GM21367 (cell line): ENCODE results near the gene RXRA.

Experiments
- ATAC-seq: cut with Tn5 transposase; IDR thresholded peaks from one replicate; pipeline ENCODE4 v1.9.1; 2021; ENCODE audit not compliant: unreplicated experiment

Gene RXRA

DNA sequence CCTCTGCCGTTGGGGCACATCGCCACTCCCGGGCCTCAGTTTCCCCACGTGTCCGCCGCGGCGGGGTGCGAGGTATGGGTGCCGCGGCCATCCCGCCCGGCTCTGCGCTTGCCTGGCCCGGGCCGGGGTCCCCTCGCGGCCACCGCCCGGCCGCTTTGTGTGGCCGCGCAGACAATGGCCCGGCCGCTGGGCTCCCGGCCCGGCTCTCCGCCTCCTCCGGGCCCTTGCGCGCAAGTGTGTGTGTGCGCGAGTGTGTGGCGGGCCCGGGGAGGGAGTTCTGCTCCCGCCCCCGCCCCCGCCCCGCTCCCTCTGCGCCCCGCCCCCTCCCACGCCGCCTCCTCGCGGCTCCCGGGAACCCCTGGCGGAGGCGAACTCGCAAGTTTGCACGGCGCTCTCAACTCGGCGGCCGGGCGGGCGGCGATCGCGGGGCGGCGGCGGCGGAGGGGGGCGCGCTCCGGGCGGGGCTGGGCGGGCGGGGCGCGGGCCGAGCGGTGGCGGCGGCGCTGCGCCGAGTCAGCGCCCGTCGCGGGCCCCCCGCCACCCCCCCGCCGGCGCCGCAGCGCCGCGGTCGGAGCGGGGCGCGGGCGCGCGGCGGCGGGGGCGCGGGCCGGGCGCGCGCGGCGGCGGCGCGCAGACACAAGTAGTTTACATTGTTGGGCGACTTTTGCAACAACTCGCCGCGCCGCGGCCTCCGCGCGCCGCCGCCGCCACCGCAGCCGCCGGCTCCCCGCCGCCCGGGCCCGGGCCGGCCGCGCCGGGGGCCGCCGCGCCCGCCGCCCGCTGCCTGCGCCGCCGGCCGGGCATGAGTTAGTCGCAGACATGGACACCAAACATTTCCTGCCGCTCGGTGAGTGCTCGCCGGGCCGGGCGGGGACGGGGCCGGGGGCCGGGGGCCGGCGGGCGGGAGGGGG lies at the start of gene RXRA:
Gene RXRA, plus strand, starts transcription at position 643 of the 911 bp plus-strand sequence. Its CDS starts 177 bp downstream, at position 820.
- ATAC-seq, result no peak

- ATAC-seq, result no peak
Measured at GRCh38 chr9:134278286-134278685, 48.0 kb upstream of the RXRA start.

GRCh38 chr9:134278974-134279640 lies 47.1 kb upstream of the RXRA start:
- no peak for ATAC-seq

DNA sequence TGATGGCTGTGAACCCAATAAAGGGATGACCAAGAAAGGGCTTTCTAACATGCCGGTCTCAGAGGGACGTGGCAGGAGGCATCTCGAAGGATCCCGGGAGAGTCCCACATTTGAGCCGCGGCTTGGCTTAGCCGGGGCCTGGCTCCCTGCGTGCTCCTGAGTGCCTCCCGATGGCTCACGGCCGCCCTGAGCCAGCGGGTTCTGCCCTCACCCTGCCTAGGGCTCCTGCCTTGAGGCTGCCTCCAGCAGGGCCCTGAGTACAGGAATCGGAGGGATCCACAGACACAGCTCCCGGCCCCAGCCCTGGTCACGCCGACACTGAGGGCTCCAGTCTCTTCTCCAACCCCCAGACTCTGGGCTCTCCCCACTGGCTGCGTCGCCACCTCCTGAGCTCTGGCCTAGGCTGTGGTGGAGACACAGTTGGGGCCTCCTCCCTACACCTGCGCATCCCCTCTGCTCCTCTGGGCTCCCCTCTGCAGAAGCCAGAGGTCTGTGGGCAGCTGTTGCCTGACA lies 44.1 kb upstream of the RXRA start:
- no peak for ATAC-seq

- ATAC-seq, result no peak
Measured at GRCh38 chr9:134283111-134283515, 43.1 kb upstream of the RXRA start.

GRCh38 chr9:134283692-134284265 lies 42.5 kb upstream of the RXRA start:
- ATAC-seq, result no peak

- no peak for ATAC-seq
Measured at GRCh38 chr9:134284273-134284672, 42.0 kb upstream of the RXRA start.

DNA sequence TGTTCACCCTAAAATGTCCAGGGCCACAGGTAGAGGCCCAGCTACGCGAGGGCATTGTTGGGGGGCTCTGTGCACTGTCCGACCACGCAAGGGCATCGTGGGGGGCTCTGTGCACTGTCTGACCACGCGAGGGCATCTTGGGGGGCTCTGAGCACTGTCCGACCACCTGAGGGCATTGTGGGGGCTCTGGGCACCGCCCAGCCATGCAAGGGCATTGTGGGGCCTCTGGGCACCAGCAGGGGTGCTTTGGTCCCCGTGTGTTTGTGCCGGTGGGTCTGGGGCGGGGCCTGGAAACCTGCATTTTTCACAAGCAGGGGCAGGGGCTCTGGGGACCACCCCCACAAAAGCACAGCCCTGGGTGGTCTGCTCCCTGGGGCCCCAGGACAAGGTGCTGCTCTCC lies 41.5 kb upstream of the RXRA start:
- no peak for ATAC-seq

- ATAC-seq, result no peak
Measured at GRCh38 chr9:134285215-134285845, 40.9 kb upstream of the RXRA start.

DNA sequence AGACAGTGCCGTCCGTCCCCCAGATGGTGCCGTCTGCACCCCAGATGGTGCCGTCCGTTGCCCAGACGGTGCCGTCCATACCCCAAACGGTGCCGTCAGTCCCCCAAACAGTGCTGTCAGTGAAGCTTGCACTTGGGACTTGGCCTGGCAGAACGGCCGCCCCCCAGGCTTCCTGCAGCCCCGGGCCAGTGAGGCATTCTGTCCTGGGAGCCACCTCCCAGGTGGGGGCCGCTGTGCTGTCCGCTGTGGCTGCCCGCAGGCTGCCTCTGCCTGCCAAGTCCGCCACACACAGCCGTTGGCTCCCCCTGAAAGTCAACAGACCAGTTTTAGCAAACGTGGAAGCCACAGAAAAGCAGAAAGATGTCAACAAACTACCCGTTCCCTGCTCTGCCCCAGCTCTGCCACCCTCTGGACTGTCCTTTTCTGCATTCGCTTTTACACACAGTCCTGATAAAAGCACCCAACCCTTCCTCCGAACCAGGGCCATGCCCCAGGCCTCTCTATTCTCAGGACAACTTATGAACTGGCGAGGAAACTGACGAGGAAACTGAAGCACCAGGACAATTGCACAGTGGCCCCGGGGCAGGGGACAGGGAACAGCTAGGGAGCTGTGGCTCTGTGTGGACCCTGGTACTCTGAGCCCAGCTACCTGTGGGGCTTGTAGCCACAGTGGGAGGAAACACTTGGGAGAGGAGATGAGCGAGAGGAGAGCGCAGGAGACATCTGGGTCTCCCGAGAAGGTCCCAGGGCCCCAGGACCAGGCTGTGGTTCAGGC lies 39.6 kb upstream of the RXRA start:
- no peak for ATAC-seq

DNA sequence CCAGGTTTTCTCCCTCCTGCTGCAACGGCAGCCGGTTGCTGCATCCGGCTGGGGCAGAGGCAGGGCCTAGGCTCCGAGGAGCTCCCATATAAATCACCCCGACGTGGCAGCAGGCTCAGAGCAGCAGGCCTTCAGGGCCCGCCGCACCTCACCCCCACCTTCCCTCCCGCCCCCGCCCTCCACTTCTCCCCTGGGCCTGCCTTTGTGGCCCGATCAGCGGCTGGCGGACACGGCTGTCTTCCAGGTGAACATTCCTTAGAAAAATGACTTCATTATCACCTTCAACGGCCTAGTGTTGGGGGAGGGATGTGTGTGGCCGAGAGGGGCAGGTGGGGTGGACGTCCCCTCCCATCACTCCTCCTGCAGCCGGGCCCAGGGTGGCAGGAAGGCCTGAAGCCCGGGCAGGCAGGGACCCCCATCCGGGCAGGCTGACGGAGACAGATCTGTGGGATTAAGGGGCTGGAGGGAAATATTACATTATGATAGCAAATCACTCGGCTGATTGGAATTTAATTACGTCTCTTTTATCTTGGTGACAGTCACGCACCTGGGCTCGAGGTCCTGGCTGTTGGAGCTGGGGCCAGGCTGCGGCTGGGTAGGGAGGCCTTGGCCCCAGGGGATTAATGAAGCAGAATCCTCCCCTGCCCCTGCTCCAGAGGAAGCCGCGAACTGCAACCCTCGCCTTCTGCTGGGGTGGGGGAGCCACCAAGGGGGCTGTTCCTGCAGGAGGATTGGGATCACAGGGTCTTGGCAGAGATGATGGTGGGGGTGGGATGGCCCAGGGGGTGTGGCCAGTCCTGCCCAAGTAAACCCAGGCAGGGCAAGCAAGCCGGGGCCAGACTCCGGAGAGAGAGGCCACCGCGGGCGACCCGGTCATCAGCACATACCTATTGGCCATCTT lies 38.4 kb upstream of the RXRA start:
- ATAC-seq, result no peak

- ATAC-seq, result no peak
Measured at GRCh38 chr9:134288746-134289145, 37.5 kb upstream of the RXRA start.

DNA sequence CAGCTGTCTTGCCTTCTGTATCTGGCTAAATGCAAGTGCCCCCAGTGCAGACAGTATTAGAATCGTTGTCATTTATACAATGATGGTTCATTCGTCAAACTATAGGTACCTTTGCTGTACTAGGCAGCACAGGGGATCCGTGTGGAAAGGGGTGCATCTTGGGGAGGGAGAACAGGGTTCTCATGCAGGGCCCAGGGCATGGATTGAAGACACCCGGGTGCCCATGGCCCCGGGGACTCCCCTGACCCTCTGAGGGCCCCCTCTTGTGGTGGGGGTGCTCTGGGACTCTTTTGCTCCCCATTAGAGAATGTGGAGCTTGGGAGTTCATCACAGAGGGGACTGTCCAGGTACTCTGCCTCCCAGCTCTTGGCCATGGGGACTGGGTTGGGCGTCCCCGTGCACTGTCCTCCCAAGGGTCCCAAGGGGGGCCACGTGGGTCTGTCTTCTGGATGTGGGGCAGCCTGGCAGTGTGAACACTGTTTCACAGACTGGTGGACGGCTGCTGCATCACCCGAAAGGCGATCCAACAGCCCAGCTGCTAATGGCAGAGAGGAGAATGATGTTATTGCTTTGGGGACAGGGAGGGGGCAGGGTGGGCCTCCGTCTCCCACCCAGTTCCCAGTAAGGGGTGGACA lies 36.9 kb upstream of the RXRA start:
- no peak for ATAC-seq

DNA sequence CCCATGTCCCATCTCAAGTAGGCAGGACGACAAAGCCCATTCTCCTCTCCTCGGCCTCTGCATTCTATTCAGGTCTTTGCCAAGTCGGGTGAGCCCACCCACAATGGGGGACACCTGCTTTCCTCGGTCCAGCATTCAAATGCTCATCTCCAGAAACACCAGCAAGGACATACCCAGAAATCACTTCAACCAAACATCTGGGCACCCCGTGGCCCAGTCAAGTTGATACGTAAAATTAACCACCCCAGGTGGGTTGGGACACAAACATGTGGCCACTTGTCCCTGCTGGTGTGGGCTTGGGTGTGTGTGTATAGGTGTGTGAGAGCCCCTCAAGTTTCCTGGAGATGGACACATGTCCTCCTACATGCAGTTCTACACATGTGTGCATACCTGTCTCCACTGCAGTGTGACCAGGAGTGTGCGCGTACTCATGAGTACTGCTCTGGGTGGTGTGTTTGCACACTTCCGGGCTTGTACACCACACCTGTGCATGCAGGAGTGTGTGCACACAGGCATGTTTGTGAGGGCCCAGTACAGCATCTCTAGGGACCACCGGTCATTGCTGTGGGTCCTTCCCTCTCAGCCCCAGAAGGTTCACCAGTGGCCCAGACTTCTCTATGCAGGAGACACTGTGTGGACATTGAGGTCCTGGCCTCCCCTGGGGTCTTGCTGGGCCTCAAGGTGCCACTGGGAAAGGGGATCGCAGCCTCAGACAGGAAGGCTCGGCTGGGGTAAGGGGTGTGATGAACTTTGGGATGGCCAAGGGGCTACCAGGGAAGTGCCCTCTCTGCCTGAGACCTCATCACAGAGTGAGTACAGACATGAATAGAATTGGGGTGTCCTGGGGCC lies 35.4 kb upstream of the RXRA start:
- ATAC-seq, result no peak

DNA sequence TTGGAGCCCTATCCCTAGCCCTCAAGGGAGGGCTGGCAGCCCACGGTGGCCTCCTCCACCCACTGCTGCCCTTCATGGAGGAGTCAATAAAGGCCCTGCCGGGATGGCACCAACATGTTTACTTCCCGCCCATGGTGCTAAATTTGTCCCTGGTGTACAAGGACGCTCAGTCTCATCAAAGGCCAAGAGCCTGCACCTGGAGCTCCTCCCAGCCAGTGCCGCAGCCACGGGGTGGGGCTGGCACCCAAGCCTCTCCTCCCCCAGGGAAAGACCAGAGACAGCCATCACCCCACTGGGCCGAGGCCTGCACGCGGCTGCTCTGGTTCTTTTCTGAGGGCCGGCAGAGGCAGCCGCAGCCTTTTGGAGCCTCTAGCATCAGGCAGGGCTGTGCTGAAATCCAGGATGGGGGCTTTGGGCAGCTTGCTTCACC lies 34.8 kb upstream of the RXRA start:
- no peak for ATAC-seq

DNA sequence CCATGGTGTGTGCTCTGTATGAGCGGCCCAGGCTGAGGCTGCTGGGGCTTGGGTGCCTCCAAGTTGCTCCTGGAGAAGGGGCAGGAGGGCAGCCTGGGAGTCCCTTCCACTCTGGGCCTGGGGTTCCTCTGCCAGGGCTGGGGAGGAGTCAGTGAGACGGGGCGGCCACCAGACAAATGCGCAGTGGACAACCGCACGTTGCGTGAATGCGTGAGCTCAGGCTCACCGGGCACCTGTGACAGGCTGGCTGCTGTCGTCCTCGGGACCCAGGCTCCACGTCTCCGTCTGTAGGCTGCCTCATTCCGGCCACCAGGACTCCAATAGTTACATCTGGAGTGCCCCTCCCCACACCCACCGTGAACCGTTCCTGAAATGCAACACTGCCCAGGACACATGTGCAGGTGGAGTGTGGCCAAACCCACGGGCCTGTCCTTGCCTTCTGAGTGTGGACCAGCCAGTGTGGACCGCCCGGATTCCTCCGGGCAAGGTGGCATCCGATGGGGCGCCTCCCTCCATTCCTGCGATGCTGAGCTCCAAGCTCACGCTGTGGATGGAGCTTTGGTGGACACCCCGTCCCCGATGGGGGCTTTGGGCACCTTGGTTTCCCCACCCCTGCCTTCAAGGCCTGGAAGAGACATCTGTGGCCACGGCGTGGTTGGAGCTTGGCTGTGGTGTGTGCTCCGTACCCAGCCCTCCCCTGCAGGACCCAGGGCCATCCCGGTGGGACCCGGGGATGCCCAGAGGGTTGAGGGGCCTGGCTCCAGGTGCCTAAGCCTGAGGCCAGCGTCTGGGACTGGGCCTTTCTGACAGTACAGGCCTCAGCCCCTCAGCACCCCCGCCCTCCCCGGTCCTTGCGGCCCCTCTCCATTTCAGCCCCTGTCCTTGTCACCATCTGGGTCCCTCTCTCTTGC lies 34.0 kb upstream of the RXRA start:
- ATAC-seq, result no peak

GRCh38 chr9:134293031-134293521 lies 33.2 kb upstream of the RXRA start:
- no peak for ATAC-seq
